GM18951 (cell line): ENCODE results near the gene EXOC6B.

Experiments used
- POLR2A ChIP-seq: IDR thresholded peaks from 4 replicates; pipeline ENCODE4 v1.6.1; 2011; ENCODE audit warnings: mild to moderate bottlenecking; ENCODE audit not compliant: insufficient read length, insufficient read depth; ENCODE audit errors: extremely low read depth
- in situ Hi-C: fragments of 300-500 bp; cut with MboI; formaldehyde crosslinking; loops from one replicate; pipeline ENCODE4 v1.12.0; 2022; ENCODE audit warnings: low sequenced_read_pairs, mixed read lengths, inconsistent platforms; ENCODE audit not compliant: unreplicated experiment

The EXOC6B gene

DNA sequence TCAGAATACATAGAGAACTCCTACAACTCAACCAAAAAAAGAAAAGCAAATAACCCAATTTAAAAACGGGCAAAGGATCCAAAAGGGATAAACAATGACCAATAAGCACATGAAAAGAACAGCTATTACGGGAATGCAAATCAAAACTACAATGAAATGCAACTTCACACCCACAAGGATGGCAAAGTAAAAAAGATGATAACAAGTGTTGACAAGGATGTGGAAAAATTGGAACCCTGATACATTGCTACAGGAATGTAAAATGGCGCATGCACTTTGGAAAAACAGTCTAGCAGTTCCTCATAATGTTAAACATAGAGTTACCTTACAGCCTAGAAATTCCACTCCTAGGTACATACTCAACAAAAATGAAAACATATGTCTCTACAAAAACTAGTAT lies 4.7 kb downstream of the EXOC6B start:
- in situ Hi-C loops = no loop called here
- TF ChIP-seq POLR2A = no peak

DNA sequence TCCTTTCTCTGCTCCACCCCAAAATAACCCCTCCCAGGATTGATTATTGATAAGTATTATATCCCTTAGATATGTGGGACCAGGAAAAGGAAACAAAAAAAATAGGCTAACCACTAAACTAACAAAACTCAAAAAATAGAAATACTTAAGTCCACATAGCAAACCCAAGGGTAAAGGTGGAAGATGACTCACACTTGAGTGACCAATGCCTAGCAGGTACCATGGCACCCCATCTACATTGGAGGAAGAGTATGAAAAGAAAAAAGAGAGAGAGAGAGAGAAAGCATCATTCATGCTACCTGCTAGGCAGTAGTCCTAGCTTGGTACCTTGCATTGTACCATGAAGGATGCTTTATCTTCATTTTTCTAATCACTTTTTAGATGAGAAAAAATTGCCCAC lies 6.3 kb downstream of the EXOC6B start:
- in situ Hi-C loops = no loop called here
- no peak for TF ChIP-seq POLR2A

DNA sequence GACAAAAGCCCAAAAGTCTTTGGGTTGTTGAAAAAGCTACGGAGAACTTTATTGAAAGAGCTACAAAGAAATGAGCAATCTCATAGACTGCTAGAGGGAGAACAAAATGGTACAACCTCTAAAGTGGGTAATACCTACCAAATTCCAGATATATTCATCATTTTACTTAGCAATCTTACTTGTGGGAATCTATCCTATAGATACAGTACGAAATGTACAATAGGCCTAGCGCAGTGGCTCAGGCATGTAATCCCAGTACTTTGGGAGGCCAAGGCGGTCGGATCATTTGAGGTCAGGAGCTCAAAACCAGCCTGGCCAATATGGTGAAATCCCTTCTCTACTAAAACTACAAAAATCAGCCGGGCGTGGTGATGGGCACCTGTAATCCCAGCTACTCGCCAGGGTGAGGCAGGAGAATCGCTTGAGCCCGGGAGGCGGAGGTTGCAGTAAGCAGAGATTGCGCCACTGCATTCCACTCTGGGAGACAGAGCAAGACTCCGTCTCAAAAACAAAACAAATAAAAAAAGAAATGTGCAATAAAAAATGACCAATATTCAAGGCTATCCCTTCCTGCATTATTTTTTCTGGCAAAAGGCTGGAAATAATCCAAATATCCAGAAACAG lies 10.1 kb downstream of the EXOC6B start:
- in situ Hi-C loops = no loop called here
- no peak for TF ChIP-seq POLR2A

DNA sequence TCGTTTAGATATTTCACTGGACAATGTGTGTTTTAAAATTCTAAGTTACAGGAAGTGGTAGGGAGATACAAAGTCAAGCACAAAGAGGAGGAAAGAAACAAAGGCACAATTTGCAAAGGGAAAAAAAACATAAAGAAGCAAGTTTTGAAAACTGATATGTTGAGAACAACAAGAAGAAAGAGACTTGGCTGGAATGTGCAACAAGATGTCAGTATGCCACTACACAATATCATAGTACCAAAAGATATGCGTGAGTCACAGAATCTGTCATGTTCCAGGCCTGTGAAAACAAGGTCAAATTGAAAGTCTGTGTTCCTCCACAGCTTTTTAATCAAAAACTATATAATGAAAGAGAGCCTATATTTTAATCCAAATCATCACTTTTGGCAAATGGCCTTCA lies 12.0 kb downstream of the EXOC6B start:
- no peak for TF ChIP-seq POLR2A
- in situ Hi-C loops = no loop called here

DNA sequence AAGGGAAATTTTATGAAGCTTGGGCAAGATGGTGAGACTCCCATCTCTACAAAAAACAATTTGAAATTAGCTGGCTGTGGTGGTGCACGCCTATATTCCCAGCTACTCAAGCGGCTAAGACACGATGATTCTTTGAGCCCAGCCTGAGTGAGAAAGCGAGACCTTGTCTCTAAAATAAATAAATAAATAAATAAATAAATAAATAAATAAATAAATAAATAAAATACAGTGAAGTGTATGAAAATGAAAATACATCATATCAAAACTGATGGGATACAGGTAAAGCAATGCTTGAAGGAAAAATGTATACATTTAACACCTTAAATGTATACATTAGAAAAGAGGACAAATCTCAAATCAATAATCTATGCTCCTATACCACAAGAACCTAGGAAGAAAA lies 15.7 kb downstream of the EXOC6B start:
- in situ Hi-C loops = no loop called here

GRCh38 chr2:72809095-72809494 lies 16.7 kb downstream of the EXOC6B start:
- in situ Hi-C loops = no loop called here
- TF ChIP-seq POLR2A = no peak

More for the DNA sequence above, 15.7 kb downstream of the EXOC6B start:
- no peak for TF ChIP-seq POLR2A

- in situ Hi-C loops = no loop called here
- no peak for TF ChIP-seq POLR2A
These were observed 19.4 kb downstream of the EXOC6B start for GRCh38 chr2:72806280-72806945.

DNA sequence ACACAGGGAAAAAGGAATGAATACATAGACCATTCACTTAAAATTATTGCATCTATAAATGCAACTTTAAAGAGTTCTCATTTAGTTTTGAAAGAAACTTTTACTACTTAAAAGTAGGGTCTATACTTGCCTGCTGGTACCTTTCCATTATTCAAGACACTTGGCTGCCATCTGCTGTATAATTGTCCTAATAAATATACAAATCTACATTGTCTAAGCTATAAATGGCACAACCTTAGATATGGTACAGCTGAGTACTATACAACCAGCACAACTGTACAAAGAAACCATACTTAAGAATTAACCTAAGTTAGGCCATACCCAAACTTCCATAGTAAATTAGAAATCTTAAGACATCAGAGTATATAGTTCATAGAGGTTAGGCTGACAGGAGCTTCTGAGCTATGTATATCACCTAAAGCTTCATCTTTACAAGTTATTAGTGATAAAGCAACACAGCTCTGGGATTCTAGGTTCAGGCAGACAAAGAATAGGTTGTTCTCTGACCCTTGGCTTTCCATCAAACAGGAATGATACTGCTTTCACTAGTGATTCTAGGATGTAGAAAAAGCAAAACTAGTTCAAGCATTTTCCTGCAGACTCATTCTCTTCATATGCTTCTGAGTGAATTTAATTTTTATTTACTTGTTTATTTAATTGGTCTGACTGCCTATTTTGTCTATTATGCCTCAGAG lies 22.1 kb downstream of the EXOC6B start:
- no peak for TF ChIP-seq POLR2A
- in situ Hi-C loops = no loop called here

DNA sequence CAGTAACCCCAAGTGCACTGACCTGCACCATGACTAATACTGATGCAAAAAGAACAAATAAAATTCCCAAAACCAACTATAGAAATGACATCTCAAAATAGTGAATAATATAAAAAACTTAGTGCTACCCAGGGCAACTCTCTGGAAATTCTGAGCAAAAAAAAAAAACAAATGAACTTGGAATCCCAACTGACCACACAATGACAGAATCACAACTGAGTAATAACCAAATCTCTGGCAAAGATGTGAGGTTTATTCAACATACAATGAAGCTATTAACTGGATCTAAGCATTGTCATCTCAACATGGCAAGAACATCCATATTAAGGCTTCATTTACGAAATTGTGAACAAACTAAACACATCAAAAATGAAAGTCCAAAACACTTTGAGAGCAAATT lies 22.7 kb downstream of the EXOC6B start:
- no peak for TF ChIP-seq POLR2A
- in situ Hi-C loops = no loop called here

DNA sequence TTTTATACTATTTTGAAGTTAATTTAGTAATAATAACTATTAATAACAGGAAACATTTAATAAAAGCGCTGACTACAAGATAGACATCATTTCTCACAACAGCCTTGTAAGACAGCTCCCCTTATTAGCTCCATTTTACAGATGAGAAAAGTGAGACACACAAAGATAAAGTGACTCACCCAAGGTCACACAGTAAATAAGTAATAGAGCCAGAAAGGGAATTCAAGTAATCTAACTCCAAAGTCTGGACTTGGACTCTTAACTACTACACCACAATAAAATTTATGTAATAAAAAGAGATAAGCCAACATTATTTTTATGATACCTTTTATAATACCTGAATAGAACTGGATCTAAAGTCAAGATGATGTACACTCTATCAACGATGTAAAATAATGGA lies 25.3 kb downstream of the EXOC6B start:
- no peak for TF ChIP-seq POLR2A
- in situ Hi-C loops = no loop called here

DNA sequence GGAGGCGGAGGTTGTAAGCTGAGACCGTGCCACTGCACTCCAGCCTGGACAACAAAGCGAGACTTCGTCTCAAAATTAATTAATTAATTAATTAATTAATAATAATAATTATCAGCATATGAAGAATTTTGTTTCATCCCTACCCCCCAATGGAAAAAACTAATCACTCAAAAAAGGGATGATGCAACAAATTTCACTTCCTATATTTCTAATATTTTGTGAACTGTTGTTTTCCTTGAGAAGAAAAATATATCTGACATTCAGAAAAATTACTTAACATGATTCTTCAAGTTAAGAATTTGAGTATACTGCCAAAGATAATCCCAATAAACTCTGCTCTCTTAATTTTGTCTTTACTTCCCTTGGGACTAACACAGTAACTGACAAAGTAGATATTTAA lies 28.1 kb downstream of the EXOC6B start:
- in situ Hi-C loops = no loop called here
- TF ChIP-seq POLR2A = no peak

GRCh38 chr2:72796766-72797165 lies 29.1 kb downstream of the EXOC6B start:
- no peak for TF ChIP-seq POLR2A
- in situ Hi-C loops = no loop called here

DNA sequence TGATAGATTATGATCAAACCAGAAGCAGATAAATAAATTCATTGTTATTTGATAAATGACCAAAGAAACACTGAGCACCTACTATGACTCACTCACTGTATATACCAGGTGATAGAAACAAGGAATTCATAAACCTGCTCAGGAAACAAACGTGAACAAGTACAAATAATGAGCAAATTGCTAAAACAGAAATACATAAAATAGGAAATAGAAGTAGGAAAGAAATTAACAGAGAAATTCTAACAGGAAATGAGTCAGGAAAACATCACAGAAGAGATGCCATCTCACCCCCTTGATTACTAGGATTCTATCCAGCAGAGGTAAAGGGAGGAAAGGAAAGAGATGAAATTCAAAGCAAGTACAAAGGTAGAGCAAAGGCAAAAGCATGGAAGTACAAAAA lies 31.3 kb downstream of the EXOC6B start:
- in situ Hi-C loops = no loop called here
- no peak for TF ChIP-seq POLR2A
